Epithelial cell of proximal tubule (primary cell): ENCODE data around the gene BEGAIN. TPM values are rescaled to one million over a fixed set of nuclear protein-coding genes. Genes with fewer than 3 reads are reported as not detected.

Source experiments
- DNase-seq: peaks from one replicate; pipeline ENCODE4 v3.0.0-alpha.2; 2011; ENCODE audit warnings: low read depth
- H3K4me3 ChIP-seq: 2 replicates; pipeline ENCODE4 v1.5.1; 2011; ENCODE audit warnings: low read depth, mild to moderate bottlenecking, low read length
- CTCF ChIP-seq: conservative IDR thresholded peaks from 2 replicates; pipeline ENCODE4 v1.5.1; 2012; ENCODE audit warnings: low read depth, mild to moderate bottlenecking, low read length
- total RNA-seq: library from RNA; depleted of rRNA; stranded (reverse); fragments of >200 nt; gene quantifications from 2 replicates; pipeline ENCODE4 v1.2.3, GENCODE V29; 2015

Gene BEGAIN
- total RNA-seq = 0.51 and 1.4 TPM in 2 replicates

- TF ChIP-seq CTCF = no peak
- peak within 1 kb of the TSS; percentile 50 for H3K4me3 ChIP-seq
- no peak for DNase-seq
These were observed at the start of gene BEGAIN for GRCh38 chr14:100587086-100587762. BEGAIN (minus strand) TSS chr14:100587417; CDS start chr14:100587290, 127 bp downstream.

- no peak for TF ChIP-seq CTCF
- H3K4me3 ChIP-seq = no peak overlapping the region
- DNase-seq = no peak
These were observed 49.3 kb upstream of the BEGAIN start for GRCh38 chr14:100636559-100636958.

GRCh38 chr14:100634026-100634425 is 46.8 kb upstream of the BEGAIN start:
- DNase-seq = no peak
- no peak overlapping the region for H3K4me3 ChIP-seq
- no peak for TF ChIP-seq CTCF

- TF ChIP-seq CTCF = no peak
- DNase-seq = no peak
- H3K4me3 ChIP-seq = no peak overlapping the region
These were observed 46.2 kb upstream of the BEGAIN start for GRCh38 chr14:100633406-100633805.

GRCh38 chr14:100629696-100630095 is 42.5 kb upstream of the BEGAIN start:
- H3K4me3 ChIP-seq = no peak overlapping the region
- TF ChIP-seq CTCF = no peak
- no peak for DNase-seq

GRCh38 chr14:100629098-100629497 is 41.9 kb upstream of the BEGAIN start:
- DNase-seq = no peak
- no peak overlapping the region for H3K4me3 ChIP-seq
- TF ChIP-seq CTCF = no peak

- no peak for TF ChIP-seq CTCF
- no peak overlapping the region for H3K4me3 ChIP-seq
- DNase-seq = no peak
These were observed 41.0 kb upstream of the BEGAIN start for GRCh38 chr14:100628225-100628624.
